ENCODE data around the gene PLD4.

GRCh38 chr14:104881369-104881979 lies 43.2 kb upstream of the PLD4 start:
- TF ChIP-seq POLR2A (IDR thresholded peaks at IDR 0.05) (no peak), CTCF (IDR thresholded peaks at IDR 0.05) (no peak)
